ENCODE data around the gene SLC9A8.
A peak's percentile ranks its signal among the peaks of the same experiment; 100 is the strongest.

The SLC9A8 gene

GRCh38 chr20:49916146-49917002 lies 103.7 kb downstream of the SLC9A8 start:
- peak in 2 of 42 donors; percentile 8 to 12 for DNase-seq
- intact Hi-C loops (cut with DNase I) = no loop called here

GRCh38 chr20:49918446-49918845 lies 105.8 kb downstream of the SLC9A8 start:
- intact Hi-C loops (cut with DNase I) = no loop called here

GRCh38 chr20:49919009-49919408 lies 106.4 kb downstream of the SLC9A8 start:
- intact Hi-C loops (cut with DNase I) = no loop called here
- DNase-seq = peak in 1 of 42 donors; percentile 1

More at GRCh38 chr20:49918446-49918845, 105.8 kb downstream of the SLC9A8 start:
- DNase-seq = peak in 1 of 42 donors; percentile 5

- DNase-seq = peak in 1 of 42 donors; percentile 1
- intact Hi-C loops (cut with DNase I) = no loop called here
These were observed 106.8 kb downstream of the SLC9A8 start for GRCh38 chr20:49919461-49919860.

GRCh38 chr20:49924247-49924646 lies 111.6 kb downstream of the SLC9A8 start:
- peak in 1 of 42 donors; percentile 7 for DNase-seq
- intact Hi-C loops (cut with DNase I) = no loop called here

- DNase-seq = no peak
- intact Hi-C loops (cut with DNase I) = no loop called here
These were observed 113.3 kb downstream of the SLC9A8 start for GRCh38 chr20:49925901-49926454.

GRCh38 chr20:49928411-49929141 lies 115.9 kb downstream of the SLC9A8 start:
- DNase-seq = peak; percentile 78 to 96 (median 89)
- intact Hi-C loops (cut with DNase I) = no loop called here

- DNase-seq = peak in 1 of 42 donors; percentile 25
- intact Hi-C loops (cut with DNase I) = no loop called here
These were observed 116.5 kb downstream of the SLC9A8 start for GRCh38 chr20:49929142-49929494.

- intact Hi-C loops (cut with DNase I) = no loop called here
- peak in 1 of 42 donors; percentile 48 for DNase-seq
These were observed 123.1 kb downstream of the SLC9A8 start for GRCh38 chr20:49935746-49936152.

GRCh38 chr20:49936153-49937026 lies 123.8 kb downstream of the SLC9A8 start, which contains the start of gene RNF114:
TSS of gene RNF114 (plus strand) at chr20:49936397. CDS start at chr20:49936413, 16 bp downstream.
- intact Hi-C loops (cut with DNase I) = no loop called here

GRCh38 chr20:49937027-49937929 lies 124.7 kb downstream of the SLC9A8 start:
- intact Hi-C loops (cut with DNase I) = no loop called here
- DNase-seq = peak in 2 of 42 donors; percentile 5 to 31

More at GRCh38 chr20:49936153-49937026, 123.8 kb downstream of the SLC9A8 start, which contains the start of gene RNF114:
- peak; percentile 79 to 97 (median 94) for DNase-seq

GRCh38 chr20:49938173-49939163 lies 125.8 kb downstream of the SLC9A8 start:
- DNase-seq = peak in 29 of 42 donors; percentile 24 to 81 (median 56)
- intact Hi-C loops (cut with DNase I) = no loop called here

- intact Hi-C loops (cut with DNase I) = no loop called here
- DNase-seq = no peak
These were observed 128.8 kb downstream of the SLC9A8 start for GRCh38 chr20:49941456-49941855.

Data from head of caudate nucleus (tissue), 42 donors.